ENCODE measurements around the gene EXOC6B.

Gene EXOC6B

DNA sequence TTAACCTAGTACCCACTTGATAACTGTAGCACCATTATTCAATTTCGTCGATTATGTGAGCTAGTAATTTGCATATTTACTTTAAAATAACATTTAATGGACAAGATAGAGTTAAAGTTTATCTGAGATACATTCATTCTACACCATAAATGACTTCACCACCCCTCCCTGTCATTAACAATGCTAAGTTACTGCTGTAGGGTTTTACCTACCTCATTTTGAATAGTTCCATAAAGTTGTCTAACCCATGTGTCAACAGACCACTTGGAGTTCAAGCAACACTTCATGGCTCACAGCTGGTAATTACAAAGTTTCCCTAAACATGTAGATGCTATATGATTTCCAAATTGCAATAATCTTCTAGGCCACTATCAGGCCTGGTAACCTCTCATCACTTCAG, 550.7 kb downstream of the EXOC6B start:
- DNase-seq (ENCODE audit: low read depth): no peak

DNA sequence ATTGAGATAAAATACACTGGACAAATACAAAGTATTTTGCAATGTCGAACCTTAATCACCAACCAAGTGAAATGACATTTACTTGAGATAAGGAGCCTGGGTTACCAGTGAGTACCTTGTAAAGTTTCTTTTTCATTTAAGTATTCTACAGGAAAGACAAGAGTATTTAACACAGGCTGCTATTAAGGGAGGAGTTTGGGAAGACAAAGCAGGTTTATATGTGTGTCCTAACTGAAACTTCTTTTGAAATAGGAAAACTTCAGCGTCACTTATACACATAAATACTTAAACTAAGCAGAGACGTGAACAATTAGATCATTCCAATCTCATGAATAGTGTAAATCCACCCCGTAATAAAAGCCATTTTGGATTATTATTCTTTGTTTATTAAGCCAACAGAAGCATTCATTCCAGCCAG, 551.4 kb downstream of the EXOC6B start:
- no peak for DNase-seq (ENCODE audit: low read depth)

DNA sequence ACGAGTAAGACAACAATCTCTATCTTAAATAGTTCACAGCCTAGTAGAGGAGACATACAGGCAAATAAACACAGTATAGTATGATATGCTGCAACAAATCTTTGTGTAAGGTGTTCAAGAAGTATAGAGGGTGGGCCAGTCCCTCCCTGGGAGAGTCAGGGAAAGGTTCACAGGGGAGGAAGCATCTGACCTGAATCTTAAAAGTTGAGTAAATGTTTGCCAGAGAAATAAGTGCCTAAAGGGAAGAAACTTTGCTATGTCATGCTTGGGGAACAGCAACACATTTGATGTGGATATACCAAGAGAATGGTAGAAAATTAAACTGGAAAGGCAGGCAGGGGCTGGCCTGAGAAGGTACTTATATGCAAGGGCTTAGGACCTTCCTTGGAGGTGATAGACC, 552.4 kb downstream of the EXOC6B start:
- DNase-seq (ENCODE audit: low read depth): no peak

- no peak for DNase-seq (ENCODE audit: low read depth)
Measured at GRCh38 chr2:72271766-72272641, 553.8 kb downstream of the EXOC6B start.

DNA sequence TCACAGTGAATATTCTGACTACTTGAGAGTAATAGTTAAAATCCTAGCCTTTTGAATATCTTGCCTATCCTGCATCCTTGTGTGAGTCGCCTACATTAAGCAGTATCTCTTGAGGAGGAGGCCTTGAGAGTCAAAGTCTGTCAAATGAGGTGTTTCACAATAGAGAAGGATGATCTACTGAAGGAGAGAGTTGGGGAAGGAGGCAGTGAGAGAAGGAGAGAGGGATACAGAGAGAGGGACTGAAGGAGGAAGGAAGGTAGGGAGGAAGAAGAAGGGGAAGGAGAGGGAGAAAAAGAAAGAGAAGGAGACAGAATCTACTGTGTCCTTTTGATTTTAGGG, 554.6 kb downstream of the EXOC6B start:
- DNase-seq (ENCODE audit: low read depth): no peak

DNA sequence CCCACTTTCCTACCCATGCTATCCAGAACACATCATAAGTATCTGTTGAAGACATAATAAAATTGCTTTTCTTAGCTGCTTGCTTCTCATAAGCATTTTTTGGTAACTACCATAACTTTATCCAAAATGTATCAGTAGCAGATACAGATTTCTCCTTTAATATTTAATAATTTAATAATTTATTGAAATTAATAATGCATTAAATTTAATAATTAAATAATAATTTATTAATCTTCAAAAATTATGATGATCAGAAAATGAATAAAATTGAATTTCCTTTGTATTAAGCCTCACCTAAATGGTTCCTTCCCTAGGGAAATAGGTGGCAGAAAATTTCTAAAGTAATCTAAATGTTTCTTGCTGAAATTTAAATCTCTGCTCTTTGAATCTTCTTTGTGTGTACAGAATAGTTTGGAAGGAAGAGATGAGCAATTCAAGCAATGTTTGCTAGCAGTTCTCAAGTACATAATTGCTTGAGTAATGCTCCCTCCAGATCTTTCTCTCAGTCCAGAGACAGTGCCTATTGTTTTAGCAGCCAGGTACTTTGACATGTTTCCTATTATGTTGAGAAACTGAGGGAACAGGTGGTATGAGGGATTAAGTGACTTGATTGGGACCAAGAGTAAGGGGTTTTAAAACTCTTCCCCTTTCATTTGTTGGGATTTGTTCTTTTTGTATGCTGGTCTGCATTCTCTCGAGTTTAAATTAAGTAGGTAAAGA, 555.1 kb downstream of the EXOC6B start:
- DNase-seq (ENCODE audit: low read depth): no peak

GRCh38 chr2:72263776-72264060, 562.1 kb downstream of the EXOC6B start:
- DNase-seq (ENCODE audit: low read depth): no peak

- no peak for DNase-seq (ENCODE audit: low read depth)
Measured at GRCh38 chr2:72263043-72263775, 562.6 kb downstream of the EXOC6B start.

DNA sequence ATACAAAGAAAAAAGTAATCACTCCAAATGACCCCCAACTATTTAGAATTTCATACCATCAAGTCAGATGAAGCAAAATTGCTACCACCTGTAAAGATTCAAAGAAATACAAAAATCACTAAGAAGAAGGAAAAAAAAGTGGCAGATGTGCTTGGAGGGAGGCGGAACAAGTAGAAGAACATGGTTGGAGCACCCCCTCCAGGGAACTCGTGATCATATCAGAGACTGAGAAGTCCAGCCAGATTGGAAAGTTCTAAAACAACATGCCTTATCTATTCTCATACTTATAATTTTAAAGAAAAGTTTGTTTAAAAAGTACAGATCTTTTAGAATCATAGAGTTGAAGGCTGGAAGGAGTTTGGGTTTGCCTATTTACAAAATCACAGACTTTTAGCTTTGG, 564.8 kb downstream of the EXOC6B start:
- DNase-seq (ENCODE audit: low read depth): no peak

- DNase-seq (ENCODE audit: low read depth): no peak
Measured at GRCh38 chr2:72255540-72255939, 570.3 kb downstream of the EXOC6B start.

- no peak for DNase-seq (ENCODE audit: low read depth)
Measured at GRCh38 chr2:72254831-72255451, 570.9 kb downstream of the EXOC6B start.

DNA sequence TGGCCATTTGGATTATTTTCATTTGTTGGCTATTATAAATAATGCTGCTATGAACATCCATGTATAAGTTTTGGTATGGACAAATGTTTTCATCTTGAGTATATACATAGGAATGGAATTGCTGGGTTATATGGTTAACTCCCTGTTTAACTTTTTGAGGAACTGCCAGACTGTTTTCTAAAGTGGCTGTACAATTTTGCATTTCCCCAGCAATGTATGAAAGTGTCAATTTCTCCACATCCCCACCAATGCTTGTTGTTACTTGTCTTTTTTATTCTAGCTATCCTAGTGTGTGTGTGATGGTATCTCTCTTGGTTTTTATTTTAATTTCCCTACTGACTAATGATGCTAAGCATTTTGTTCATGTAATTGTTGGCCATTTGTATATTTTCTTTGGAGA, 587.5 kb downstream of the EXOC6B start:
- no peak for DNase-seq (ENCODE audit: low read depth)

DNA sequence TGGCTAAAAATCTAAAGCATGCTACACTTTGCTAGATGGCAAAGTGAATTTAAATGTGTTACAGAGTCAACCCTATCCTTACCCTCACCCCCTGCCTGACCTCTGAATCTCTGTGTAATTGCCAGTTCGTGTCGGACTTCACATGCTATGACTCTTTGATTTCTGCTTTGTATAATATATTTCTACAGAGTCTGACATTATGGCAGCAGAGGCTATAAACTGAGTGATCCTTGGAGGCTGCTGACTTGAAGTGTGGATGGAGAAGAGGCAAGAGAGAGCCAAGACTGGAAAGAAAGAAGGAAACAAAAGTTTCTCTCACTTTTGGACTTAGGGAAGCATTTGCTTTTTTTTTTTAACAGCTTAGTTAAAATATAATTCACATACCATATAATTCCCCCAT, 588.3 kb downstream of the EXOC6B start:
- DNase-seq (ENCODE audit: low read depth): no peak

- DNase-seq (ENCODE audit: low read depth): no peak
Measured at GRCh38 chr2:72236445-72237067, 589.3 kb downstream of the EXOC6B start.

DNA sequence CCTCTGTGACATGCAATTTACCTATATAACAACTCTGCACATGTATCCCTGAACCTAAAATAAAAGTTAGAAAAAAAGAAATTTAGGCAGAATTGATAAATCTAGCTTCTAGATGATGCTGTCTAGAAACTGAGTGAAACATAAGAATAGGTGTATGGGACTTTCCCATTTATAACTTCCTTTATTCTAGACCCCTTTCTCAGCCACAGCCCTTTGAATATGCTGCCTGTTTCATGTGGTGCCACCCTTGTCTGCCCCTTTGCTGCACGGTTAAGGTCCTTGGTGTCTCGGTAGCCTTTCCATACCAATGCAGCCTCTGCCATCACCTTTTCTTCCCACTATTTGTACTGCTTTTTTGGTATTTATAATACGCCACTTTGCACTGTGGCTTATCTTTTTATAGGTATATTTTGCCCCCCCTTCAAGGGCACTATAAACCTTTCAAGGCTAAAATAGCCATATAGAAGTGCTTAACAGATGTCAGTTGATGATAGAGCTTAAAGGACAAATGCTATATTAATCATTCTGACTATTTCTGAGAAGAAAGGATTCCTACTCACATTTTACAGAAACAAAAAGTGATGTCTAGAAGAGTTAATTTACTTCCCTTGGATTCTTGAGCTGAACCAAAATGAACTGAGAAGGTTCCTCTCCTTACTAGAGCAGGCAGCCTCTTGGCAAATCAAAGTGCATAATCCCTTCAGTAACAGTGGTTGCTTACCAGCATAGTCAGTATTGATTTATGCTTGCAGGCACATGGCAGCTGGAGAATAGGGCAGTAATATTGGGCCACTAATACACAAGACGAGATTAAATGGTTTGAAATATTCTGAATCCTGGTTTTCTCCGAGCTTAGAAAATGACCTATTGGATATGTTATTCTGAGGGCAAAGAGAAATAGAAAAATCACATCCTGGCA, 590.1 kb downstream of the EXOC6B start:
- DNase-seq (ENCODE audit: low read depth): no peak

DNA sequence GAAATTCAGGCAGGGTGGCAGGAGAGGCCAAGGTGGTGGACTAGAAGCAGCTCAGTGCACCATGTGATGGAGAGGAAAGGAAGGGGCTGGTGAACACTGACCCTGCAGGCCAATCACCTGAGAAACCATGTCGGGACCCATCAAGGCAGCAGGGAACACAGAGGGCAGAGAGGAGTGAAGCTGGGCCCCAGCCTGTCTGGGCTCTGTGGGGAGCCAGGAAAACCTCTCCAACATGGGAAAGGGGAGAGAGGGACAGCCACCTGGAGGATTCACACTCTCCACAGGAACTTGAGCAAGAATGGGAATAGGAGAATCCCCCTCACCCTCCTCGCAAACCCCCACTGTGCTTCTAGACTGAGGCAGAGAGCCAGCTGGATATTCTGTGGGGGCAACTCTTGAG, 592.6 kb downstream of the EXOC6B start:
- DNase-seq (ENCODE audit: low read depth): no peak

DNA sequence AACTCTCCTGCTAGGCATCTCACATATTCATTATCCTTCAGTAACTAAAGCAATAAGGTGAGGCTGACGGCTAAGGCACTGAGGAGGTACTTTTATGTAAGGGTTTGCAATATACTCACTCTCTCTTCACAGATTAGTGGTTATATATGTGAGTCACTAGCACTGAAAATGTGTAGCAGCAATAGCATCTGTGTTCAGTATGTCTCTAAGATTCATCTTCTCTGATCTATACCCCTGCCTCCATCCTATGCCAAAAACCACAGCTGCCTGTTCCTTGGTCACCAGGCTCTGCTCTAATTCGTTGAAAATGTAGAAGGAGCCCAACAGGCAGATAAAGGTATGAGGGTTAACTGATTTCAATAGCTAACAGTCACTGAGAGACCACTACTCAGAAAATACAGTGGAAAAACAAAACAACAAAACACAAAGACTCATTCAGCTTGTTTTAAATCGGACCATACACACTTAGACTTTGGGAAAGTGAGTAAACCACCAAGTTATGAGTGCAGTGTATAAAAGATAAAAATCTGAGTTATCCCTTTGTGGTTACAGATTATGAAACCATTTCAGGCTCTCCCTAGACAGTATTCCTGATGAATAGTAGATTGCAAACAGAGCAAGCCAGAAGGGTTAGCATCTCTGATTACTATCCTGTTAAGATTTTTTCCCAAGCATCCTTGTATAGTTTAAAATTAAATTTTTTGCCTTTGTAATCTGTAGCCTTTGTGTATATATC, 602.8 kb downstream of the EXOC6B start:
- DNase-seq (ENCODE audit: low read depth): no peak

DNA sequence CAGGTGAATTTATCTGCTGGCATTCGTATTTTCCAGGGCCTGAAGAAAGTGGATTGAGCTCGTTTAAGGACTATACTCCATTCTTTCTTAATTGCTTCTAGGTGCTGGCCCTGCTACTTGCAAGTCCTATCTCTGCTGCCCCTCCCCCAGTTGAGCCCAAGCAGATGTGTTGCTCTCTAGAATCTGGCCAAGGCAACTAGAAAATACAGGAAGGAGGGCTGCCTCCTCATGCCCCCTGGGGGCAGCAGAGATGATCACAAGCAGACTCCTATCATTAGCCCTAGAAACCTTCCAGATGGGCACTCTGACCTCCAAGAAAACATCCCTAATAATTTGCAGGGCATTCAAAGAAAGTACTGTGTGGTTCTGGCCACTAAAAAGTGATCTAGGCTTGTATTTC, 605.7 kb downstream of the EXOC6B start:
- DNase-seq (ENCODE audit: low read depth): no peak

- DNase-seq (ENCODE audit: low read depth): no peak
Measured at GRCh38 chr2:72214429-72215143, 611.2 kb downstream of the EXOC6B start.

DNA sequence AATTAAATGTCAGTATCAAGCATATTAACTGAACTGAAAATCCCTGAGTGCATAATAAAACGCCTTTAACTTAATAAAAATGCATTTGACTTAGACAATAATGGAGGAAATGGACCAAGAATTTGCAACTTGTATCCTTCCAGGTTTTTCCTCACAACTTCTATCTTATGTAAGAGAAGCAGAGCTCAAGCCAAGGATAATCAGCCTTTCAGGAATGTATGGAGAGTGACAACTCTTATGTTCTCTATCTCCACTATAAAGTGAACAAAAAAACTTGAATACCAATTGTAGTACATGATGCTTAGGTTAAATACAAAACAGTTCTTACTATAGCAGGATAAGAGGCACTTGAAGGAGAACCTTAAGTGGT, 613.4 kb downstream of the EXOC6B start:
- no peak for DNase-seq (ENCODE audit: low read depth)

All from stimulated activated CD8-positive, alpha-beta memory T cell treated with anti-CD3 and anti-CD28 coated beads, Interleukin-7, amount 100 ng/mL, for 24 hours (primary cell).